Measurements from ENCODE around the gene PIEZO2.

The PIEZO2 gene

DNA sequence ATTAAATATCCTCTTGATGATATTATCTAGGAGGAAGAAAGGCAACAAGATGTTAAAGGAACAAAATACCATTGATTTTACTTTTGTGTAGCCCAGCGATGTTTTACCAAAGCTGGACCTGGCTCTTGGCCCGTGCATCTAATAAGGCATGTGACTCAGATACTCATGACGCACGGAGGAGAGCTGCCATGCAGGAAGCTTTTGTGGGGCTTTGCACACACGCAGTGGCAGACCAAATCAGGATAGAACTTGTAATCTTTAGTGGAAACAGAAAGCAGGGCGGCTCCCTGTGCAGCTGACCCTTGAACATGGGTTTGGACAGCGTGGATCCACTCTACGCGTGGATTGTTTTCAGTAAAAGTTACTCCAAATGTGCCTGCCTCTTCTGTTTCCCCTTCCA, 433.6 kb downstream of the PIEZO2 start:
- no peak for DNase-seq

- no peak for DNase-seq
Measured at GRCh38 chr18:10713409-10713808, 436.0 kb downstream of the PIEZO2 start.

DNA sequence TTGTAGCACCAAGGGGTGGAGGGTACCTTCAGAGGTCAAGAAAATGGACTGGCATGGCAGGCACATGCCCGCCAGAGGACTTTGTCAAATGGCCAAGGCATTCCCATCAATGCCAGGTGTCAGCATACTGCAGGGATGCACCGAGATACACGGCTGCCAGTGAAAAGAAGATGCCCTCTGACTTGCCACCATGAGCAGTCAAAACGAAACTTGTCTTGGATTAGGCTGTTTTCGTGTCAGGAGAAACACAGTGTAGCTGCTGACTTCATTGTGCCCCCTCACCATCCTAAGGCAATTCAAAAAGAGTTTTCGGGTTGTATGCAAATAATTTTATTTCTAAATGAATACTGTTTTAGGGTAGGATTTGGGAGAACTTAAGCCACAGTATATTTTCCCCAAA, 442.1 kb downstream of the PIEZO2 start:
- DNase-seq, result no peak

DNA sequence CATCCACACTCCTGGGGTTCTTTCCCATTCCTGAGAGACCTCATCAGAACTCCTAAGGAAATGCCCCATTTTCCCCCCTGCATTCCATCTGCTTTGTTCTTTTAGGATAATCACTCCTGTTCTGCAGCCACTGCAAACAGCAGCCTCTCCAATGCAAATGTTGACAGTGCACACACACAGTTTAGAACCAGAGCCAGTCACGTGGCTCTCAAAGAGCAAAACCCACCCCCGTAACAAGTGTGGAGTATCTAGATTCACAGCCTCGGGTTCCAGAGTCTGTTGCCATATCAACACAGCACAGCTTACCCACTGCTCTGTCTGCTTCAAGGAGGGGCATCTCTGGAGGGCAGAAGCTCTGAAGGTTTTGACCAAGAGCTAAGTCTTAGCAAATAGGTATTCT, 443.6 kb downstream of the PIEZO2 start:
- no peak for DNase-seq

GRCh38 chr18:10705291-10705690, 444.1 kb downstream of the PIEZO2 start:
- no peak for DNase-seq

DNA sequence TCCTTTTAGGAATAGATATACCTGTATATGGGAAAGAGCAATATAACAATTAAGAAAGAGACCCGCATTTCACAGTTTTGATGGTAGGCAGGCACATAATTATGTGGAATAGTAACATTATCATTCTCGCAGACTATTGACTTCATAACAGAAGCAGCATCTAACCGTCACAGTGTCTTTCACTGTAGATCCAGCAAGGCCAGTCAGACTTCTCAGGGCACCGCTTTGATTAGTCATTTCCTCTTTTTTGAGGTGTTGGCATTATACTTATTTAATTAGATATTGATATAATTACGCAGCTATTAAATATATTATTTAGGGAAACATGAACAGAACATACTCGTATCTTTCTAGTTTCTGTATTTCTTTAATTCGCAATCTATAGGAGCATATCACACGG, 447.2 kb downstream of the PIEZO2 start:
- DNase-seq, result no peak

DNA sequence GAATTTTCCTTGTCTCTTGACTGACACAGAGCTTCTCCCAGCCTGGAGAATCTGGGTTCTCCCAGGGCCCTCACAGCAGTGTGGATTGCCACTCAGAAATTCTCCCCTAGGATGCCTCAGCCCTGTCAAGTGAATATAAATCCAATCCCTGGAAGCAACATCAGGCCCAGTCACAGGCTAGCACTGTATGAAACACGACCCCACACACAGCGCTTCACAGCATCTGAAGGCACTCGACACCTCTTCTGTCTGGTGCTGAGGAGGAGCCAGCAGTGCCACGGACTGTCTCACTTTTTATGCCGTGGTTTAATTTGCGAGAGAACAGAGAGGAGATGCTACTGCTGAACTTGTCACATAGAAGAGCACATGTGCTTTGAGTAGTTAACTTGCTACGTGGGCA, 459.0 kb downstream of the PIEZO2 start:
- DNase-seq, result no peak

- no peak for DNase-seq
Measured at GRCh38 chr18:10690035-10690329, 459.4 kb downstream of the PIEZO2 start.

GRCh38 chr18:10689236-10690034, 459.9 kb downstream of the PIEZO2 start:
- DNase-seq, result no peak

- no peak for DNase-seq
Measured at GRCh38 chr18:10688766-10689165, 460.6 kb downstream of the PIEZO2 start.

- DNase-seq, result no peak
Measured at GRCh38 chr18:10687161-10687925, 462.0 kb downstream of the PIEZO2 start.

DNA sequence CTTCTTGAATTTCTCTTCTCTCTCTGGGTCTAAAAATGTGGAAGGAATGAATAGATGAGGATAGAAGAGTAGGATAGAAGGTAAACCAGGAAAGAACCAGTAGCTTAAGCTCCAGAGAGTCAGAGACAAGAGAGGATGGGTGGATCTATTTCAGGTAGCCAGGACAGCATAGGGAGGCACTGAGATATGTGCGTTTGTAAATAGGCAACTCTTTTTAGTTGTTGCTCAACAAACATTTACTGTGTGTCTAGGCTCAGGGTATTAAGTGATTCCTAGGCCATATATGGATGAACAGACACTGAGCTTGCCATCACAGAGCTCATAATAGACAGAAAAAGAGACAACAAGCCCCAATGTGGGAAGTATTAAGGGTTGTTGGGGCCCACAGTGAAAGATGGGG, 463.1 kb downstream of the PIEZO2 start:
- DNase-seq, result no peak

GRCh38 chr18:10685484-10685883, 463.9 kb downstream of the PIEZO2 start:
- no peak for DNase-seq

GRCh38 chr18:10682368-10682714, 467.0 kb downstream of the PIEZO2 start:
- no peak for DNase-seq

GRCh38 chr18:10681581-10682367, 467.6 kb downstream of the PIEZO2 start:
- DNase-seq, result no peak

DNA sequence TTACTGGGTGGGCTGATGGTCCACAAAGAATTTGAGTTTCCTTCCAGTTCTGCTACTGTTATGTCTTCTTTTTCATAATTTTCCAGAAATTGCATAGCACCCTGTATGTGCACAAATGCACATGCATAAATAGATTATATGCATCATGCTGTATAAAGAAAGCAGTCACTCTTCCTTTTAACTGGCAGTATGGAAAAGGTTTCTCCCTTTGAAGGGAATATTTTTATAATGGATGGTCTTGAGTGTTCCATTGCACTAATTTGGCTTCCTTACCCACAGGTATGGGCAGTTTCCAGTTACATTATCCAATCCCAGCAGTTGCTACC, 469.1 kb downstream of the PIEZO2 start:
- no peak for DNase-seq

- DNase-seq, result no peak
Measured at GRCh38 chr18:10679557-10680270, 469.7 kb downstream of the PIEZO2 start.

GRCh38 chr18:10671441-10671840, 477.9 kb downstream of the PIEZO2 start:
- no peak for DNase-seq

- no peak for DNase-seq
Measured at GRCh38 chr18:10670856-10671255, 478.5 kb downstream of the PIEZO2 start.

DNA sequence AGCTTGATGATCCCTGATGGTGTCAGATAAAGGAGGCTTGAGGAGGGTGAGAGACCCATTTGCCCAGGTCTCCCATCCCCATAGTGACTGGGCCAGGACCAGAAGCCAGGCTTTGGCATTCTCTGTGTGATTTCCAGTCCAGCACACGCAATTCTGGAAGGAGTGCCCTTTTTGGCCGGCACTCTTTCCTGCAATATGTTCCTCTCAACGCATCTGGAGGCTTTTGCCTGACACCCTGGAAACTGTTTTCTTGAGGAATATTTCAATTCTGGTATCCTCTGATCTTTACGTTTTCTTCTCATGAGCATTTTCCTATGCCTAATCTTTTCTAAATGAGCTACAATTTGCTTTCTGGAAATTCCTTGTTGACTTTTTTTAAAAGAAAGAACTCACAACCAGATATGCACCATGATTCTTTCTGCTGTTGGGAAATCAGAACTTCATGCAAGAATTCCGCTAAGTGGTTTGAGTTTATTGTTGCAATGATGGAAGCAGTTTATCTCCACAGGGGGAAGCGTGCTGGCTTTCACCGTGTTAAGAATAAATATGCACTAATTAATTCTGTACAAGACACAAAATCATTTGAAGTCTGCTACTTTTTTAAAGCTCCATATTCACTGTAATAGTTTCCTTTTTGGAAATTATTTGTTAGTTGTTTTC, 479.8 kb downstream of the PIEZO2 start:
- DNase-seq, result no peak

DNA sequence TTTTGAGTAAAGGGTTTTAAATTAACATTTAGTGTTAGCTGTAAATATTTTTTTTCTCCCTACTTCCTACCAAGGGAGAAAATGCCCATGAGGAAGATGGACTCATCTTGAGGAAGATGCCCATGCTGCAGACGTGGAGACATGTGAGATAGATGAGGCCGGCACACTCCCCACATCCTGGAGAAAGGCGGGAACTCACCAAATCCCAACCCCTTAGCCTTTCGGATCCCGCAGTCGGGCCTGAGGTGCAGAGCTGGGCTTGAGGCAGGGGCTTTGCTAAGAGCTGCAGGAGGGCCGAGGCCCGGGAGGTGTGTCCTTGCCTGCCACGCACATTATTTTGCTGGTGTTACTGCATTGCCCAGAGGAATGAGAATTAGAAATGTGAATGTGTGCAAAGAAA, 485.6 kb downstream of the PIEZO2 start:
- DNase-seq, result no peak

- no peak for DNase-seq
Measured at GRCh38 chr18:10661317-10661716, 488.1 kb downstream of the PIEZO2 start.

Measured in NCI-H1092 treated with DMSO at 0.1 percent for 48 hours (cell line).